Stimulated activated naive CD8-positive, alpha-beta T cell treated with anti-CD3 and anti-CD28 coated beads, Interleukin-15, Interleukin-2, amounts not matched to agents 100 U/mL and 50 U/mL, for 24 hours (primary cell): ENCODE measurements around the gene PCDHB7.
"Not testable (repeated sequence)": the region's sequence is repeated elsewhere in the genome, so short reads cannot be mapped to it uniquely, and the experiment has no call there.

Experiments used
- ATAC-seq: fragments of 150-1000 bp; cut with Tn5 transposase; one replicate; pipeline ENCODE4 v1.10.0; 2021
- DNase-seq: peaks from one replicate; pipeline ENCODE4 v3.0.0; 2021

PCDHB7 gene

DNA sequence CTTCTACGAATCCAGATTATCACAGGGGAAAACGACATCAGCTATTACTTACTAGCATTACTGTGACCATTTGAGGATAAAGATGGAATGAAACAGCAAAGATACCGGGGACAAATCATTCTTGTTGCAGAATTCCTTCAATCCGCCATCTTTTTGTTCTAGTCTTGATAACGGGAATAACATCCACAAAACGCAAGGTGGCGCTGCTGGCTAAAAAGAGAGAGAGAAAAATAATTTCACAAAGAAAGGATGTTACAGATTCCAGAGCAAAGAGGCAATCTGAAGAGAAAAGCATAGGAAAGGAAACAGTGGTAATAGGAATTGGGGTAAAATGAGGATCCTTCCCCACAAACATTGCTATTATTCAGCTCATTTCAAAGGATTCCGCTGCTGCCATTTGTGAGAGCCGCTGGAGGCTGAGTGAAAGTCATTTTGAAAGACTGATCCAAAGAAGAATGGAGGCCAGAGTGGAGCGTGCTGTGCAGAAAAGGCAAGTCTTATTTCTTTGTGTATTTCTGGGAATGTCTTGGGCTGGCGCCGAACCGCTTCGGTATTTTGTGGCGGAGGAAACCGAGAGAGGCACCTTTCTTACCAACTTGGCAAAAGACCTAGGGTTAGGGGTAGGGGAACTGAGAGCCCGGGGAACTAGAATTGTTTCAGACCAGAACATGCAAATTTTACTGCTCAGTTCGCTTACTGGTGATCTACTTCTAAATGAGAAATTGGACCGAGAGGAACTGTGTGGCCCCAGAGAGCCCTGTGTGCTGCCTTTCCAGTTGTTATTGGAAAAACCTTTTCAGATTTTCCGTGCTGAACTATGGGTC is at the start of gene PCDHB7:
TSS of gene PCDHB7 (plus strand) at position 264 of the 824 bp plus-strand sequence. CDS start at position 456, 192 bp downstream.
- ATAC-seq (no peak), DNase-seq (peak; percentile 16)

DNA sequence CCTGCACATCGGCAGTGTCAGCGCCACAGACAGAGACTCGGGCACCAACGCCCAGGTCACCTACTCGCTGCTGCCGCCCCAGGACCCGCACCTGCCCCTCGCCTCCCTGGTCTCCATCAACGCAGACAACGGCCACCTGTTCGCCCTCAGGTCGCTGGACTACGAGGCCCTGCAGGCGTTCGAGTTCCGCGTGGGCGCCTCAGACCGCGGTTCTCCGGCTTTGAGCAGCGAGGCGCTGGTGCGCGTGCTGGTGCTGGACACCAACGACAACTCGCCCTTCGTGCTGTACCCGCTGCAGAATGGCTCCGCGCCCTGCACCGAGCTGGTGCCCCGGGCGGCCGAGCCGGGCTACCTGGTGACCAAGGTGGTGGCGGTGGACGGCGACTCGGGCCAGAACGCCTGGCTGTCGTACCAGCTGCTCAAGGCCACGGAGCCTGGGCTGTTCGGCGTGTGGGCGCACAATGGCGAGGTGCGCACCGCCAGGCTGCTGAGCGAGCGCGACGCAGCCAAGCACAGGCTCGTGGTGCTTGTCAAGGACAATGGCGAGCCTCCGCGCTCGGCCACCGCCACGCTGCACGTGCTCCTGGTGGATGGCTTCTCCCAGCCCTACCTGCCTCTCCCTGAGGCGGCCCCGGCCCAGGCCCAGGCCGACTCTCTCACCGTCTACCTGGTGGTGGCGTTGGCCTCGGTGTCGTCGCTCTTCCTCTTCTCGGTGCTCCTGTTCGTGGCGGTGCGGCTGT is 48.9 kb upstream of the PCDHB7 start:
- not testable (repeated sequence) for ATAC-seq

DNA sequence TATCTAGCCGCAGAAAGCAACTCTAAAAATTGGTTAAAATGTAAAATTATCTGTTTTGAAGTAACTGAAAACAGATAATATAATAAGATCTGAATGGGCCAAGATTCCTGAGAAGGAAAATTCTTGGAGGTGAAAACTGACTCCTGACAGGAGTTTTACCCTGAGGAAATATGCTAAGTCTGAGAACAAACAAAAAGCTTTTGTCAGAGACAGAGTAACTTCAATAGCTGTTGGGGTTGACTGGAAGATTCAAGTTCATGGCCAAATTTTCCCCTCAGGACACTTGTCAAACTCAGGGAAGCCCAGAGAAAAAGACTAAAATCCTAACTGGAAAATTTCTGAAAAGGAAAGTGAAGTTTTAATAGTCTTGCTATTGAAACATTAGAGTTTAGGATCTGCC is 45.1 kb upstream of the PCDHB7 start:
- ATAC-seq (no peak), DNase-seq (no peak)

More for the DNA sequence above, 48.9 kb upstream of the PCDHB7 start:
- not testable (repeated sequence) for DNase-seq

DNA sequence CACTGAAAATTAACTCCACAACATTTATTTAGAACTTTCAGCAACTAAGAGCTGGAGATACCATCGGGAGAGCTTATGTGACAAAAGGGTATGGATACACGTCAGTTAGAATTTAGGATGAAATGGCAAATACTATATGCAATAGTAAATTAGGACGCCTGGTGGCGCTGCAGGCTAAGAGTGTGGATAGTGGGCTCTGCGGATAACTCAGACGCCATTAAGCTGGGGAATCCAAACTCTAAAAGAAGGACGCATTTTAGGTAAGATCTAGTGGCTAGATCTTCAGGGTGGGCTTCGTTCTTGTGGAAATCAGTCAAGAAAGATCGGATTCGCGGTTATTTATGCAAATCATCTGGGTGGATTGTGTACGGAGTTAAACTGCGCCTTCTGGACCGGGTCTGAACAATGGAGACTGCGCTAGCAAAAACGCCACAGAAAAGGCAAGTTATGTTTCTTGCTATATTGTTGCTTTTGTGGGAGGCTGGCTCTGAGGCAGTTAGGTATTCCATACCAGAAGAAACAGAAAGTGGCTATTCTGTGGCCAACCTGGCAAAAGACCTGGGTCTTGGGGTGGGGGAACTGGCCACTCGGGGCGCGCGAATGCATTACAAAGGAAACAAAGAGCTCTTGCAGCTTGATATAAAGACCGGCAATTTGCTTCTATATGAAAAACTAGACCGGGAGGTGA is 37.3 kb upstream of the PCDHB7 start, which contains the start of gene PCDHB5:
TSS of gene PCDHB5 (plus strand) at position 177 of the 688 bp plus-strand sequence. CDS start at position 406, 229 bp downstream.
- ATAC-seq (no peak), DNase-seq (no peak)

DNA sequence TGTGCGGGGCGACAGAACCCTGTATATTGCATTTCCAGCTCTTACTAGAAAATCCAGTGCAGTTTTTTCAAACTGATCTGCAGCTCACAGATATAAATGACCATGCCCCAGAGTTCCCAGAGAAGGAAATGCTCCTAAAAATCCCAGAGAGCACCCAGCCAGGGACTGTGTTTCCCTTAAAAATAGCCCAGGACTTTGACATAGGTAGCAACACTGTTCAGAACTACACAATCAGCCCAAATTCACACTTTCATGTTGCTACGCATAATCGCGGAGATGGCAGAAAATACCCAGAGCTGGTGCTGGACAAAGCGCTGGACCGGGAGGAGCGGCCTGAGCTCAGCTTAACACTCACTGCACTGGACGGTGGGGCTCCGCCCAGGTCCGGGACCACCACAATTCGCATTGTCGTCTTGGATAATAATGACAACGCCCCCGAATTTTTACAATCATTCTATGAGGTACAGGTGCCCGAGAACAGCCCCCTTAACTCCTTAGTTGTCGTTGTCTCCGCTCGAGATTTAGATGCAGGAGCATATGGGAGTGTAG is 36.7 kb upstream of the PCDHB7 start:
- DNase-seq: no peak
- ATAC-seq: no peak

DNA sequence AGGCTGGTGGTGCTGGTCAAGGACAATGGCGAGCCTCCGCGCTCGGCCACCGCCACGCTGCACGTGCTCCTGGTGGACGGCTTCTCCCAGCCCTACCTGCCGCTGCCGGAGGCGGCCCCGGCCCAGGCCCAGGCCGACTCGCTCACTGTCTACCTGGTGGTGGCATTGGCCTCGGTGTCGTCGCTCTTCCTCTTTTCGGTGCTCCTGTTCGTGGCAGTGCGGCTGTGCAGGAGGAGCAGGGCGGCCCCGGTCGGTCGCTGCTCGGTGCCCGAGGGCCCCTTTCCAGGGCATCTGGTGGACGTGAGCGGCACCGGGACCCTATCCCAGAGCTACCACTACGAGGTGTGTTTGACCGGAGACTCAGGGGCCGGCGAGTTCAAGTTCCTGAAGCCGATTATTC is 35.1 kb upstream of the PCDHB7 start:
- not testable (repeated sequence) for DNase-seq, ATAC-seq

DNA sequence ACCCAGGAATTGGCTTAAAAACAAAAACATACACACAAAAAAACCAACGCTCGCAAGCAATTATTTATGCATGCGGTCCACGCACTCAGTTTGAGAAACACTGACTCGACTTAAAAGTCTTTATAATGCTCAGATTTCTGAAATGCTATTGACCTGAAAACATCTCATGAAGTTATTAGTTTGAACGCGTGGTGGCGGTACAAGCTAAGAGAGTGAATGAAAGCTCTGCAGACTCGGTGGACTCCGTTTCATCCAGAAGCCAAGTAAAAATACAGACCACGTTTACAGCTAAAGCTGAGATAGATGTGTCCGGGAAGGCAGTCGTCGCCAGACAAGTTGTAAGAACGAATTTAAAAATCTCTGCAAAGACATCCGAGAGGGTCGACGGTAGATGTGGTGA is 22.6 kb upstream of the PCDHB7 start, which contains the start of gene PCDHB6:
TSS of gene PCDHB6 (plus strand) at position 246 of the 400 bp plus-strand sequence. CDS start 201 bp downstream, outside the sequence.
- DNase-seq: no peak

DNA sequence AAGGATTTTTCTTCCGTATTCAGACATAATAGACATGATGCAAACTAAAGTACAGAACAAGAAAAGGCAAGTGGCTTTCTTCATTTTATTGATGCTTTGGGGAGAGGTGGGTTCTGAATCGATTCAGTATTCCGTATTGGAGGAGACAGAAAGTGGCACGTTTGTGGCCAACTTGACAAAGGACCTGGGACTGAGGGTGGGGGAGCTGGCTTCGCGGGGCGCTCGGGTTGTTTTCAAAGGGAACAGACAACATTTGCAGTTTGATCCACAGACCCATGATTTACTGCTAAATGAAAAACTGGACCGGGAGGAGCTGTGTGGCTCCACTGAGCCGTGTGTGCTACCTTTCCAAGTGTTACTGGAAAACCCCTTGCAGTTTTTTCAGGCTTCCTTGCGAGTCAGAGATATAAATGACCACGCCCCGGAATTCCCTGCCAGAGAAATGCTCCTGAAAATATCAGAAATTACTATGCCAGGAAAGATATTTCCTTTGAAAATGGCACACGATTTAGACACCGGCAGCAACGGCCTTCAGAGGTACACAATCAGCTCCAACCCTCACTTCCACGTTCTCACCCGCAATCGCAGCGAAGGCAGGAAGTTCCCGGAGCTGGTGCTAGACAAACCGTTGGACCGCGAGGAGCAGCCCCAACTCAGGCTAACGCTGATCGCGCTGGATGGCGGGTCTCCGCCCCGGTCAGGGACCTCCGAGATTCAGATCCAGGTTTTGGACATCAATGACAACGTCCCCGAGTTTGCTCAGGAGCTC is 22.0 kb upstream of the PCDHB7 start:
- ATAC-seq (no peak), DNase-seq (no peak)

More for the DNA sequence above, 22.6 kb upstream of the PCDHB7 start, which contains the start of gene PCDHB6:
- ATAC-seq: no peak

DNA sequence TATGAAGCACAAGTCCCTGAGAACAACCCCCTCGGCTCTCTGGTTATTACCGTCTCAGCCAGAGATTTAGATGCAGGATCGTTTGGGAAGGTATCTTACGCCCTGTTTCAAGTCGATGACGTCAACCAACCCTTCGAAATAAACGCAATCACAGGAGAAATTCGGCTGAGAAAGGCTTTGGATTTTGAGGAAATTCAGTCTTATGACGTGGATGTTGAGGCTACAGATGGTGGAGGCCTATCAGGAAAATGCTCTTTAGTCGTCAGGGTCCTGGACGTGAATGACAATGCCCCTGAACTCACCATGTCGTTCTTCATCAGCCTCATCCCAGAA is 21.5 kb upstream of the PCDHB7 start:
- ATAC-seq (no peak), DNase-seq (no peak)

DNA sequence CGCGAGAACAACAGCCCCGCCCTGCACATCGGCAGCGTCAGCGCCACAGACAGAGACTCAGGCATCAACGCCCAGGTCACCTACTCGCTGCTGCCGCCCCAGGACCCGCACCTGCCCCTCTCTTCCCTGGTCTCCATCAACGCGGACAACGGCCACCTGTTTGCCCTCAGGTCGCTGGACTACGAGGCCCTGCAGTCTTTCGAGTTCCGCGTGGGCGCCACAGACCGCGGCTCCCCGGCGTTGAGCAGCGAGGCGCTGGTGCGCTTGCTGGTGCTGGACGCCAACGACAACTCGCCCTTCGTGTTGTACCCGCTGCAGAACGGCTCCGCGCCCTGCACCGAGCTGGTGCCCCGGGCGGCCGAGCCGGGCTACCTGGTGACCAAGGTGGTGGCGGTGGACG is 20.8 kb upstream of the PCDHB7 start:
- not testable (repeated sequence) for ATAC-seq, DNase-seq

DNA sequence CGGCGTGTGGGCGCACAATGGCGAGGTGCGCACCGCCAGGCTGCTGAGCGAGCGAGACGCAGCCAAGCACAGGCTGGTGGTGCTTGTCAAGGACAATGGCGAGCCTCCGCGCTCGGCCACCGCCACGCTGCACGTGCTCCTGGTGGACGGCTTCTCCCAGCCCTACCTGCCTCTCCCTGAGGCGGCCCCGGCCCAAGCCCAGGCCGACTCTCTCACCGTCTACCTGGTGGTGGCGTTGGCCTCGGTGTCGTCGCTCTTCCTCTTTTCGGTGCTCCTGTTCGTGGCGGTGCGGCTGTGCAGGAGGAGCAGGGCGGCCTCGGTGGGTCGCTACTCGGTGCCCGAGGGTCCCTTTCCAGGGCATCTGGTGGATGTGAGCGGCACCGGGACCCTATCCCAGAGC is 20.3 kb upstream of the PCDHB7 start:
- ATAC-seq, DNase-seq: not testable (repeated sequence)

DNA sequence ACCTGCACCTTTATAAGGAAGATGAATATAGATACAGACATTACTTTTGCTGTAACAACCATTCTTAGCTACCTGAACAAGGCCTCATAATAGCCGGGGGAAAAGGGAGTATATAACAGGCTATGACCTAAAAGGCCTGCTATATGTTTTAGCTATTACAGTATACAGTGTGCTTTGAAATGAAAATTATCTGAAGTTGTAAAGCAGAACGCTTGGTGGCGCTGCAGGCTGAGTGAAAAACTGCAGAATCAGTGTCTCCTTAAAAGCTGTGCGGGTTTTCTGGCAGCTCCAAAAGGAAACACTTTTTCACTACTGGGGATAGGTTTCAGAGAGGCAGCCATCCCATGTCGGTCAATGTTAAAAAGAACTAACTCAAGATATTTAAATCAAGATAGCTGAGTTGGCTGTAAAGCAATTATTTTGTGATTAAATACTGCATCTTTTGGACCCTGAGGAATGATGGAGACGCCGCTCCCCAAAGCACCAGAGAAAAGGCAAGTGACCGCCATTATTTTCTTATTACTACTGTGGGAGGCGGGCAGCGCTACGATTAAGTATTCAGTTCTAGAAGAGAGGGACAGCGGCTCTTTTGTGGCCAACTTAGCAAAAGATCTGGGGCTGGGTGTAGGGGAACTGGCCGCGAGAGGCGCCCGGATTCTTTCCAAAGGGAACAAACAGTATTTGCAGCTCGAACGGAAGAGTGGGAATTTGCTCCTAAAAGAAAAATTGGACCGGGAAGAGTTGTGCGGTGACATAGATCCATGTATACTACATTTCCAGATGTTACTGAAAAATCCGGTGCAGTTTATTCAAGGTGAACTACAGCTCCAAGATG is 16.7 kb upstream of the PCDHB7 start:
- no peak for DNase-seq
- ATAC-seq: no peak

DNA sequence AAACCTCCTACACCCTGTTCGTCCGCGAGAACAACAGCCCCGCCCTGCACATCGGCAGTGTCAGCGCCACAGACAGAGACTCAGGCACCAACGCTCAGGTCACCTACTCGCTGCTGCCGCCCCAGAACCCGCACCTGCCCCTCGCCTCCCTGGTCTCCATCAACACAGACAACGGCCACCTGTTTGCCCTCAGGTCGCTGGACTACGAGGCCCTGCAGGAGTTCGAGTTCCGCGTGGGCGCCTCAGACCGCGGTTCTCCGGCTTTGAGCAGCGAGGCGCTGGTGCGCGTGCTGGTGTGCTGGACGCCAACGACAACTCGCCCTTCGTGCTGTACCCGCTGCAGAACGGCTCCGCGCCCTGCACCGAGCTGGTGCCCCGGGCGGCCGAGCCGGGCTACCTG is 15.1 kb upstream of the PCDHB7 start:
- ATAC-seq, DNase-seq: not testable (repeated sequence)

DNA sequence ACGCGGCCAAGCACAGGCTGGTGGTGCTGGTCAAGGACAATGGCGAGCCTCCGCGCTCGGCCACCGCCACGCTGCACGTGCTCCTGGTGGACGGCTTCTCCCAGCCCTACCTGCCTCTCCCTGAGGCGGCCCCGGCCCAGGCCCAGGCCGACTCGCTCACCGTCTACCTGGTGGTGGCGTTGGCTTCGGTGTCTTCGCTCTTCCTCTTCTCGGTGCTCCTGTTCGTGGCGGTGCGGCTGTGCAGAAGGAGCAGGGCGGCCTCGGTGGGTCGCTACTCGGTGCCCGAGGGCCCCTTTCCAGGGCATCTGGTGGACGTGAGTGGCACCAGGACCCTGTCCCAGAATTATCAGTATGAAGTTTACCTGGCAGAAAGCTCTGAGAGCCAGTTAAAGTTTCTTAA is 14.5 kb upstream of the PCDHB7 start:
- not testable (repeated sequence) for DNase-seq, ATAC-seq

DNA sequence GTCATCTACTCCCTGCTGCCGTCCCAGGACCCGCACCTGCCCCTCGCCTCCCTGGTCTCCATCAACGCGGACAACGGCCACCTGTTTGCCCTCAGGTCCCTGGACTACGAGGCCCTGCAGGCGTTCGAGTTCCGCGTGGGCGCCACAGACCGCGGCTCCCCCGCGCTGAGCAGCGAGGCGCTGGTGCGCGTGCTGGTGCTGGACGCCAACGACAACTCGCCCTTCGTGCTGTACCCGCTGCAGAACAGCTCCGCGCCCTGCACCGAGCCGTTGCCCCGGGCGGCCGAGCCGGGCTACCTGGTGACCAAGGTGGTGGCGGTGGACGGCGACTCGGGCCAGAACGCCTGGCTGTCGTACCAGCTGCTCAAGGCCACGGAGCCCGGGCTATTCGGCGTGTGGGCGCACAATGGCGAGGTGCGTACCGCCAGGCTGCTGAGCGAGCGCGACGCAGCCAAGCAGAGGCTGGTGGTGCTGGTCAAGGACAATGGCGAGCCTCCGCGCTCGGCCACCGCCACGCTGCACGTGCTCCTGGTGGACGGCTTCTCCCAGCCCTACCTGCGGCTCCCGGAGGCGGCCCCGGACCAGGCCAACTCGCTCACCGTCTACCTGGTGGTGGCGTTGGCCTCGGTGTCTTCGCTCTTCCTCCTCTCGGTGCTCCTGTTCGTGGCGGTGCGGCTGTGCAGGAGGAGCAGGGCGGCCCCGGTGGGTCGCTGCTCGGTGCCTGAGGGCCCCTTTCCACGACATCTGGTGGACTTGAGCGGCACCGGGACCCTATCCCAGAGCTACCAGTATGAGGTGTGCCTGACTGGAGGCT is 2.1 kb downstream of the PCDHB7 start:
- DNase-seq: not testable (repeated sequence)

DNA sequence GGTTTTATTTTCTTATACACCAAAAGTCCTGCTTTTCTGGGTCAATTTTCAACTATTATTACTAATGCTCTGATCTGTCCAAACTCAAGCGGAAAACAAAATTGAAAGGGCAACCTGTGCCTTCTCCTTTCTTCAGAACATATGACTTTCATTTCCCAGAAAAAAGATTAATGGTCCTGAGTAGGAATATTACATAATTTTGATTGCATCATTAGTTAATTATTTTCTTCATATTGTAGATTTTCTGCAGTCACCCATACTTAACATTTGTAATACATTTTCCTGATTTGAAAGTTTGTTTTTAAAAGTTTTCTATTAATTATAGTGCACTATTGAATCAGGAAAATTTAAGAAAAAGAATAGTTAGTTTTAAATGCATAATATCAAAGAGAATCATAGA is 3.5 kb downstream of the PCDHB7 start:
- ATAC-seq: no peak

More for the DNA sequence above, 2.1 kb downstream of the PCDHB7 start:
- not testable (repeated sequence) for ATAC-seq

DNA sequence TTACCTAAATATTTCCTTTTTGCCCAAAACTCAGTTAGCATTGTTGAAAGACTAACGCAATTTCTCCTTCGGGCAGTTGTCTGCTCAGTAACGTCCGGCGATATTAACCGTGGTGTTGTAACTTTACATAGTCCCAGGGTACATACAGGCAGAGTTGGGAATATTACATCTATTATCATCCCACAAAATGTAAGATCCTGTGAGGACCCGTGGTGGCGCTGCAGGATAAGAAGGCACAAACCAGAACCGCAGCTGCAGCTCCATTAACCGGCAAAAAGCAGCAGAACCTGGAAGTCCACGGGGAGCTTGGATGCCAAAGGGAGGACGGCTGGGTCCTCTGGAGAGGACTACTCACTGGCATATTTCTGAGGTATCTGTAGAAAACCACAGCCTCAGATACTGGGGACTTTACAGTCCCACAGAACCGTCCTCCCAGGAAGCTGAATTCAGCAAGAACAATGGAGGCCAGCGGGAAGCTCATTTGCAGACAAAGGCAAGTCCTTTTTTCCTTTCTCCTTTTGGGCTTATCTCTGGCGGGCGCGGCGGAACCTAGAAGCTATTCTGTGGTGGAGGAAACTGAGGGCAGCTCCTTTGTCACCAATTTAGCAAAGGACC is 5.2 kb downstream of the PCDHB7 start, which contains the start of gene PCDHB8:
TSS of gene PCDHB8 (plus strand) at position 214 of the 615 bp plus-strand sequence. CDS start at position 459, 245 bp downstream.
- DNase-seq, ATAC-seq: not testable (repeated sequence)

More for the DNA sequence above, 3.5 kb downstream of the PCDHB7 start:
- no peak for DNase-seq

DNA sequence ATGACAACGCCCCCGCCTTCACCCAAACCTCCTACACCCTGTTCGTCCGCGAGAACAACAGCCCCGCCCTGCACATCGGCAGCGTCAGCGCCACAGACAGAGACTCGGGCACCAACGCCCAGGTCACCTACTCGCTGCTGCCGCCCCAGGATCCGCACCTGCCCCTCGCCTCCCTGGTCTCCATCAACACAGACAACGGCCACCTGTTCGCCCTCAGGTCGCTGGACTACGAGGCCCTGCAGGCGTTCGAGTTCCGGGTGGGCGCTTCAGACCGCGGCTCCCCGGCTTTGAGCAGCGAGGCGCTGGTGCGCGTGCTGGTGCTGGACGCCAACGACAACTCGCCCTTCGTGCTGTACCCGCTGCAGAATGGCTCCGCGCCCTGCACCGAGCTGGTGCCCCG is 6.9 kb downstream of the PCDHB7 start:
- ATAC-seq, DNase-seq: not testable (repeated sequence)

DNA sequence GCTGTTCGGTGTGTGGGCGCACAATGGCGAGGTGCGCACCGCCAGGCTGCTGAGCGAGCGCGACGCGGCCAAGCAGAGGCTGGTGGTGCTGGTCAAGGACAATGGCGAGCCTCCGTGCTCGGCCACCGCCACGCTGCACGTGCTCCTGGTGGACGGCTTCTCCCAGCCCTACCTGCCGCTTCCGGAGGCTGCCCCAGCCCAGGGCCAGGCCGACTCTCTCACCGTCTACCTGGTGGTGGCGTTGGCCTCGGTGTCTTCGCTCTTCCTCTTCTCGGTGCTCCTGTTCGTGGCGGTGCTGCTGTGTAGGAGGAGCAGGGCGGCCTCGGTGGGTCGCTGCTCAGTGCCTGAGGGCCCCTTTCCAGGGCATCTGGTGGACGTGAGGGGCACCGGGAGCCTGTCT is 7.4 kb downstream of the PCDHB7 start:
- DNase-seq, ATAC-seq: not testable (repeated sequence)
